GM21529 (cell line): ENCODE measurements around the gene ALDH8A1.

Experiments used
- ATAC-seq: cut with Tn5 transposase; IDR thresholded peaks from one replicate; pipeline ENCODE4 v1.9.1; 2021; ENCODE audit not compliant: unreplicated experiment

ALDH8A1 gene

DNA sequence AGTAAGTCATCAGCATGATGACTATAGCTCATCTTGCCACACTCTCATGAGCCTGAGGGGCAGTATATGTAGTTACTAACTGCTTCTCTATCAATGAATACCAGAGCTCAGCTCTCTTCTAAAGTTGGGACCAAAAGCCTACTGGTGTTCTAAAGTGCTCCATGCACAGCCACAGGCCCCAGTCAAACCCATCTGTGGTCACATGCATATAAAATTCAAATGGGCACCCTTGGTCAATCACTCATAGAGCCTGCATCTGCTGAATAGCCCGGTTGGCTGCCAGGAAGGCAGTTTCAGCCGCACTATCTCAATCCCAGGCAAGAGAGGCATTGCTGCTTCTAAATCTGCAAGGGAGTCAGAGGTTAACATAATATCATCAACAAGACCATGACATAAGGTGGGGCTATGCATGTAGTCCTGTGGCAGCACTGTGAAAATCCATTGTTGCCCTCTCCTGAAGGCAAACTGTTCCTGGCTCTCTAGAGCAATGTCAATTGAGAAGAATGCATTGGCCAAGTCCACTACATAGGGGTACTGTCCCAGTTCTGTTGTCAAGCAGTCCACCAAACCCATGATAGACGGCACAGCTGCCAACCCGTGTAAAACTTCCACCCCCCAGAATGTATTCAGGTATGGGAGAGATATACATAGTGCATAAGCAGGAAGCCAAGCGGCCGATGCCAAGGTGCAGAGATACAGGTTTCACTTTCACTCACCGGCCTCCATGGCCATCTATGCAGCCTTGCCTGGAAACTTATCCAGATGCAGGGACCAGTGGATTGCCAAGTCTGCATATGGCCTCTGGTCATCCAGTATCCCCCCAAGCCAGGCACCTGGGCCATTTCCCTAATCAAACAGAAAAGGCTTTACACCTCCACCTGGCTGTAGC is 76.2 kb downstream of the ALDH8A1 start:
- ATAC-seq = peak; percentile 26

- ATAC-seq = peak; percentile 87
Observed at GRCh38 chr6:134870677-134871498, 79.0 kb downstream of the ALDH8A1 start.

DNA sequence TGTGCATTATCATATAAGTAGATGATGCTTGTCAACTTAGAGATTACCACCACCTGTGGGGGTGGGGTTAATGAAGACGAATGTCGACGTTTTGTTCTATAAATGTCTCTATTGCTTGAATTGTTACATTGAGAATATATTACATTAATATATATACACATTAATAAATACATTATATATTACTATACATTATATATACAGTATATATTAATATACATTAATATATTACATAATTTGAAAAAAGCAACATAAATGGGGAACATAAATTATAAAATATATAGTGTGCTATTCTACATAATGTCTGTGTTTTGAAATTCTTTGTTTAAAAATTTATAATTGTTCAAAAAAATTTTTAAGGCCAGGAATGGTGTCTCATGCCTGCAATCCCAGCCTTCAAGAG is 81.1 kb downstream of the ALDH8A1 start:
- ATAC-seq = no peak
